Kidney (tissue), 11 donors: ENCODE results near the gene NBPF14. TPM values are rescaled to one million over a fixed set of nuclear protein-coding genes. Genes with fewer than 3 reads are reported as not detected.
"Not testable (repeated sequence)": the region's sequence is repeated elsewhere in the genome, so short reads cannot be mapped to it uniquely, and the experiment has no call there.

Experiments
- DNase-seq, 5 donors: peaks; one replicate each; pipeline ENCODE4 v3.0.0-alpha.2; 2013 to 2020
- FAIRE-seq: peaks from 2 replicates; lab custom pipeline; 2012; peaks lifted over from hg19 to GRCh38; lab: Jason Lieb, UNC
- H3K27ac ChIP-seq, 2 donors: one replicate each; pipeline ENCODE4 v1.7.0; 2013; ENCODE audit warnings: low read depth in 2 of 2, low read length in 2 of 2, inconsistent platforms in 1 of 2
- H3K27me3 ChIP-seq: one replicate; pipeline ENCODE4 v1.7.1; 2013; ENCODE audit warnings: low read length, inconsistent platforms; ENCODE audit not compliant: control insufficient read depth, insufficient read depth
- H3K36me3 ChIP-seq, 3 donors: one replicate each; pipeline versions ENCODE4 v1.7.0 to v1.7.1; 2013; ENCODE audit warnings: low read length in 3 of 3, control low read depth in 1 of 3, inconsistent platforms in 1 of 3; ENCODE audit not compliant: insufficient read depth in 3 of 3, control insufficient read depth in 2 of 3
- H3K4me1 ChIP-seq, 3 donors: one replicate each; pipeline versions ENCODE4 v1.7.0 to v1.7.1; 2013; ENCODE audit warnings: low read length in 3 of 3, inconsistent platforms in 1 of 3, low read depth in 1 of 3; ENCODE audit not compliant: control insufficient read depth in 2 of 3, insufficient read depth in 2 of 3
- H3K4me3 ChIP-seq, 3 donors: one replicate each; pipeline versions ENCODE4 v1.7.0 to v1.8.1; 2013; ENCODE audit warnings: low read length in 3 of 3, control low read depth in 1 of 3, inconsistent platforms in 1 of 3
- H3K9ac ChIP-seq, 3 donors: one replicate each; pipeline versions ENCODE4 v1.7.0 to v1.7.1; 2013; ENCODE audit warnings: low read length in 3 of 3, control low read depth in 1 of 3, inconsistent platforms in 1 of 3
- H3K9me3 ChIP-seq, 3 donors: one replicate each; pipeline versions ENCODE4 v1.7.0 to v1.7.1; 2013; ENCODE audit warnings: low read length in 3 of 3, control low read depth in 1 of 3, inconsistent platforms in 1 of 3; ENCODE audit not compliant: control insufficient read depth in 2 of 3, insufficient read depth in 1 of 3
- intact Hi-C: fragments of 100-400 bp; cut with DNase I; formaldehyde crosslinking; loops from one replicate; pipeline ENCODE4 v1.11.1; 2022
- polyA plus RNA-seq: library from polyadenylated mRNA; stranded (reverse); fragments of 350-450 nt; fragmentation: Illumina TruSeq; extraction: RNeasy Lipid Tissue Mini Kit (QIAGEN cat#74804); gene quantifications from one replicate; pipeline ENCODE4 v1.2.3, GENCODE V29; 2014; ENCODE audit warnings: low read depth, low replicate concordance; ENCODE audit not compliant: insufficient read depth
- total RNA-seq: library from RNA; stranded (reverse); fragmentation: NEBNext Ultra II Directional; extraction: Animal tissue kit (Norgen Biotek cat#: 25700); gene quantifications from one replicate; pipeline ENCODE4 v1.2.1, GENCODE V29; 2021
- donor health status: control.
- donor health status: control.
- donor health status: DM: yes; HTN: yes; CAD: no.
- donor health status: Normal renal cell carcinoma (clear cell type).

NBPF14 gene
- total and polyA plus RNA-seq, 2 donors from 2014 or later: 17.6 to 29.8 TPM

DNA sequence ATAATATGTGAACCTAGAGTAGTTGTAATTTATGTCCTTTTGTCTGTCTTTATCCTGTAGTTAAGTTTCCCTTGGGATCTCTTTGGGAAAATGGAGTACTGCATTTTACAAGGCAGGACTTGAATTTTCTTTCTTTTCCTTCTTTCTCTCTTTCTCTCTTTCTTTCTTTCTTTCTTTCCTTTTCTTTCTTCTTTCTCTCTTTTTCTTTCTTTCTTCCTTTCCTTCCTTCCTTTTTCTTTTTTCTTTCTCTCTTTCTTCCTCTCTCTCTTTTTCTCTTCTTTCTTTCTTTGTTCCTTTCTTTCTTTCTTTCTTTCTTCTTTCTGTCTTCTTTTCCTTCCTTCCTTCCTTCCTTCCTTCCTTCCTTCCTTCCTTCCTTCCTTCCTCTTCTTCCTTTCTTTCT is 101.9 kb downstream of the NBPF14 start:
- H3K36me3 ChIP-seq, intact Hi-C loops, H3K9ac ChIP-seq, H3K27me3 ChIP-seq, H3K9me3 ChIP-seq, H3K27ac ChIP-seq, DNase-seq, H3K4me1 ChIP-seq, H3K4me3 ChIP-seq, FAIRE-seq: not testable (repeated sequence)

- H3K9ac ChIP-seq, H3K9me3 ChIP-seq, H3K4me1 ChIP-seq, H3K27ac ChIP-seq, H3K36me3 ChIP-seq, intact Hi-C loops, H3K4me3 ChIP-seq, H3K27me3 ChIP-seq, FAIRE-seq: not testable (repeated sequence)
- peak in 1 of 5 donors; percentile 20 for DNase-seq
Observed at GRCh38 chr1:148483029-148483428, 112.8 kb downstream of the NBPF14 start, which contains the start of gene PPIAL4G. Gene PPIAL4G (minus strand): TSS chr1:148483302. CDS start chr1:148483252, 50 bp downstream.

Other genes starting within 250 kb of the NBPF14 start
- gene PPIAL4G, start 112.7 kb downstream of the NBPF14 start, total RNA-seq: 0.35 TPM
- gene PPIAL4G, start 112.7 kb downstream of the NBPF14 start, polyA plus RNA-seq: not detected
- gene NUDT4B, start 152.8 kb upstream of the NBPF14 start, total RNA-seq: not detected
- not detected for gene NUDT4B, start 152.8 kb upstream of the NBPF14 start, polyA plus RNA-seq
- 148 TPM for gene PDE4DIP, start 248.4 kb upstream of the NBPF14 start, total RNA-seq
- gene PDE4DIP, start 248.4 kb upstream of the NBPF14 start, polyA plus RNA-seq: 50.1 TPM